ENCODE measurements around the gene ZNF598. TPM values are rescaled to one million over a fixed set of nuclear protein-coding genes. Genes with fewer than 3 reads are reported as not detected.

Gene ZNF598
- polyA plus RNA-seq, 1 of the 3 experiments (the other 2 are of a cell fraction): 47.8 TPM

- H3K27me3 ChIP-seq (ENCODE audit: insufficient read depth): no peaks in the 10 kb centered on the region
- H3K9ac ChIP-seq: no peak overlapping the region
- H3K79me2 ChIP-seq (ENCODE audit: insufficient read depth): peaks cover 16% of the 10 kb centered on the region
- H3F3A ChIP-seq (replicated peaks; ENCODE audit: insufficient read depth): peaks cover 3% of the 10 kb centered on the region
- TF ChIP-seq, protein P1, sequence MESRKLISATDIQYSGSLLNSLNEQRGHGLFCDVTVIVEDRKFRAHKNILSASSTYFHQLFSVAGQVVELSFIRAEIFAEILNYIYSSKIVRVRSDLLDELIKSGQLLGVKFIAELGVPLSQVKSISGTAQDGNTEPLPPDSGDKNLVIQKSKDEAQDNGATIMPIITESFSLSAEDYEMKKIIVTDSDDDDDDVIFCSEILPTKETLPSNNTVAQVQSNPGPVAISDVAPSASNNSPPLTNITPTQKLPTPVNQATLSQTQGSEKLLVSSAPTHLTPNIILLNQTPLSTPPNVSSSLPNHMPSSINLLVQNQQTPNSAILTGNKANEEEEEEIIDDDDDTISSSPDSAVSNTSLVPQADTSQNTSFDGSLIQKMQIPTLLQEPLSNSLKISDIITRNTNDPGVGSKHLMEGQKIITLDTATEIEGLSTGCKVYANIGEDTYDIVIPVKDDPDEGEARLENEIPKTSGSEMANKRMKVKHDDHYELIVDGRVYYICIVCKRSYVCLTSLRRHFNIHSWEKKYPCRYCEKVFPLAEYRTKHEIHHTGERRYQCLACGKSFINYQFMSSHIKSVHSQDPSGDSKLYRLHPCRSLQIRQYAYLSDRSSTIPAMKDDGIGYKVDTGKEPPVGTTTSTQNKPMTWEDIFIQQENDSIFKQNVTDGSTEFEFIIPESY (IDR thresholded peaks at IDR 0.05; ENCODE audit: borderline replicate concordance, low read depth): no peak
- TF ChIP-seq RAD21 (IDR thresholded peaks at IDR 0.05; ENCODE audit: low read length): no peak
- TF ChIP-seq, protein P2, sequence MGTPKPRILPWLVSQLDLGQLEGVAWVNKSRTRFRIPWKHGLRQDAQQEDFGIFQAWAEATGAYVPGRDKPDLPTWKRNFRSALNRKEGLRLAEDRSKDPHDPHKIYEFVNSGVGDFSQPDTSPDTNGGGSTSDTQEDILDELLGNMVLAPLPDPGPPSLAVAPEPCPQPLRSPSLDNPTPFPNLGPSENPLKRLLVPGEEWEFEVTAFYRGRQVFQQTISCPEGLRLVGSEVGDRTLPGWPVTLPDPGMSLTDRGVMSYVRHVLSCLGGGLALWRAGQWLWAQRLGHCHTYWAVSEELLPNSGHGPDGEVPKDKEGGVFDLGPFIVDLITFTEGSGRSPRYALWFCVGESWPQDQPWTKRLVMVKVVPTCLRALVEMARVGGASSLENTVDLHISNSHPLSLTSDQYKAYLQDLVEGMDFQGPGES (IDR thresholded peaks at IDR 0.05; ENCODE audit: low read depth, low read length): no peak
- TF ChIP-seq EP300 (IDR thresholded peaks at IDR 0.05; ENCODE audit: borderline replicate concordance in 1 of 2, low read depth in 1 of 2, low read length in 1 of 2): no peak
- TF ChIP-seq CHD2 (IDR thresholded peaks at IDR 0.05; ENCODE audit: low read length, partially characterized antibody): no peak
- no peak for TF ChIP-seq GATA2 (CRISPR knock-in tag; IDR thresholded peaks at IDR 0.05)
- no peak for TF ChIP-seq SMC3 (IDR thresholded peaks at IDR 0.05; ENCODE audit: low read depth, low read length)
- no peak for TF ChIP-seq GABPA (IDR thresholded peaks at IDR 0.05; ENCODE audit: low read depth)
- TF ChIP-seq, protein P3, sequence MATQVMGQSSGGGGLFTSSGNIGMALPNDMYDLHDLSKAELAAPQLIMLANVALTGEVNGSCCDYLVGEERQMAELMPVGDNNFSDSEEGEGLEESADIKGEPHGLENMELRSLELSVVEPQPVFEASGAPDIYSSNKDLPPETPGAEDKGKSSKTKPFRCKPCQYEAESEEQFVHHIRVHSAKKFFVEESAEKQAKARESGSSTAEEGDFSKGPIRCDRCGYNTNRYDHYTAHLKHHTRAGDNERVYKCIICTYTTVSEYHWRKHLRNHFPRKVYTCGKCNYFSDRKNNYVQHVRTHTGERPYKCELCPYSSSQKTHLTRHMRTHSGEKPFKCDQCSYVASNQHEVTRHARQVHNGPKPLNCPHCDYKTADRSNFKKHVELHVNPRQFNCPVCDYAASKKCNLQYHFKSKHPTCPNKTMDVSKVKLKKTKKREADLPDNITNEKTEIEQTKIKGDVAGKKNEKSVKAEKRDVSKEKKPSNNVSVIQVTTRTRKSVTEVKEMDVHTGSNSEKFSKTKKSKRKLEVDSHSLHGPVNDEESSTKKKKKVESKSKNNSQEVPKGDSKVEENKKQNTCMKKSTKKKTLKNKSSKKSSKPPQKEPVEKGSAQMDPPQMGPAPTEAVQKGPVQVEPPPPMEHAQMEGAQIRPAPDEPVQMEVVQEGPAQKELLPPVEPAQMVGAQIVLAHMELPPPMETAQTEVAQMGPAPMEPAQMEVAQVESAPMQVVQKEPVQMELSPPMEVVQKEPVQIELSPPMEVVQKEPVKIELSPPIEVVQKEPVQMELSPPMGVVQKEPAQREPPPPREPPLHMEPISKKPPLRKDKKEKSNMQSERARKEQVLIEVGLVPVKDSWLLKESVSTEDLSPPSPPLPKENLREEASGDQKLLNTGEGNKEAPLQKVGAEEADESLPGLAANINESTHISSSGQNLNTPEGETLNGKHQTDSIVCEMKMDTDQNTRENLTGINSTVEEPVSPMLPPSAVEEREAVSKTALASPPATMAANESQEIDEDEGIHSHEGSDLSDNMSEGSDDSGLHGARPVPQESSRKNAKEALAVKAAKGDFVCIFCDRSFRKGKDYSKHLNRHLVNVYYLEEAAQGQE (IDR thresholded peaks at IDR 0.05; ENCODE audit: low read depth, low read length): no peak
- TF ChIP-seq NFIC (IDR thresholded peaks at IDR 0.05; ENCODE audit: borderline replicate concordance): no peak
- TF ChIP-seq FOXM1 (IDR thresholded peaks at IDR 0.05; ENCODE audit: low read depth): no peak
- TF ChIP-seq, protein P4, sequence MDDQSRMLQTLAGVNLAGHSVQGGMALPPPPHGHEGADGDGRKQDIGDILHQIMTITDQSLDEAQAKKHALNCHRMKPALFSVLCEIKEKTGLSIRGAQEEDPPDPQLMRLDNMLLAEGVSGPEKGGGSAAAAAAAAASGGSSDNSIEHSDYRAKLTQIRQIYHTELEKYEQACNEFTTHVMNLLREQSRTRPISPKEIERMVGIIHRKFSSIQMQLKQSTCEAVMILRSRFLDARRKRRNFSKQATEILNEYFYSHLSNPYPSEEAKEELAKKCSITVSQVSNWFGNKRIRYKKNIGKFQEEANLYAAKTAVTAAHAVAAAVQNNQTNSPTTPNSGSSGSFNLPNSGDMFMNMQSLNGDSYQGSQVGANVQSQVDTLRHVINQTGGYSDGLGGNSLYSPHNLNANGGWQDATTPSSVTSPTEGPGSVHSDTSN (IDR thresholded peaks at IDR 0.05): no peak
- no peak for TF ChIP-seq TAF1 (IDR thresholded peaks at IDR 0.05; ENCODE audit: borderline replicate concordance, low read depth, low read length)
- TF ChIP-seq NRF1 (IDR thresholded peaks at IDR 0.05; ENCODE audit: low read depth, low read length): no peak
- POLR2A ChIA-PET: no interaction called here
- 91% methylated on average over 7 of the region's 11 CpGs for WGBS (ENCODE audit: low lambda C conversion rate)
- H3K36me3 ChIP-seq (replicated peaks in 1 of 2; ENCODE audit: control insufficient read depth in 1 of 2, insufficient read depth in 2 of 2, low read length in 1 of 2): peaks cover 0 to 9% of the 10 kb centered on the region in 2 experiments
- peak overlapping the region in 1 of 2 experiments; percentile 4; a peak in 1 of 4 replicates for H3K27ac ChIP-seq (ENCODE audit: low read depth in 2 of 2, low read length in 1 of 2)
- no peak for DNase-seq
- H4K20me1 ChIP-seq (ENCODE audit: insufficient read depth): no peaks in the 10 kb centered on the region
- no peak overlapping the region for H3K4me3 ChIP-seq (ENCODE audit: low read depth in 2 of 2, low read length in 1 of 2)
- H3K4me1 ChIP-seq (ENCODE audit: control insufficient read depth in 1 of 2, insufficient read depth in 2 of 2, low read depth in 1 of 2, low read length in 1 of 2): peaks cover 4 to 50% of the 10 kb centered on the region in 2 experiments; a peak in 2 of 4 replicates
- CTCF ChIA-PET: interaction anchor here (0.6 to 1.4 kb wide), 3 partner anchors 8 to 97 kb away, joined by 3 to 4 read pairs (median 3); no protein-coding TSS in a partner anchor
- no peaks in the 10 kb centered on the region for H3K9me3 ChIP-seq
- H2AFZ ChIP-seq (ENCODE audit: low read depth): no peak overlapping the region
- H3K4me2 ChIP-seq: no peak overlapping the region
- H3K9me2 ChIP-seq: no peaks in the 10 kb centered on the region
These were observed 33.5 kb upstream of the ZNF598 start for GRCh38 chr16:2042986-2043666.

All from SK-N-SH (cell line).